HepG2 (cell line): ENCODE data around the gene BRAF. TPM values are rescaled to one million over a fixed set of nuclear protein-coding genes. Genes with fewer than 3 reads are reported as not detected.

Source experiments
- ATAC-seq: fragments of 200-7000 bp; cut with Tn5 transposase; 3 replicates; pipeline ENCODE4 v1.9.1; 2020; ENCODE audit warnings: mild to moderate bottlenecking, moderate library complexity
- BruUV-seq: library from RNA; stranded (reverse); fragments of 400-500 nt; replicated peaks from 2 replicates; lab custom pipeline; 2021; lab: Mats Ljungman, UMichigan
- CTCF ChIA-PET: fragments of 300-600 bp; formaldehyde crosslinking; extraction: SDS; loops from one replicate; lab custom pipeline; 2021; ENCODE audit warnings: low total read pairs, inconsistent platforms, low intra/inter-chr PET ratio; lab: Yijun Ruan, JAX
- POLR2A ChIA-PET: fragments of 350-600 bp; sonication (Branson Sonifier 250); formaldehyde crosslinking; loops from one replicate; lab custom pipeline; 2020; ENCODE audit warnings: antibody characterized with exemption, inconsistent platforms; lab: Yijun Ruan, JAX
- DNase-seq: peaks from one replicate; pipeline ENCODE4 v3.0.0-alpha.2; 2015; ENCODE audit warnings: low spot score
- FAIRE-seq: peaks from 3 replicates; lab custom pipeline; 2011; peaks lifted over from hg19 to GRCh38; lab: Jason Lieb, UNC
- H2AFZ ChIP-seq: one replicate; pipeline ENCODE4 v1.6.1; 2011; ENCODE audit warnings: low read length, inconsistent platforms
- H3K27ac ChIP-seq: fragments of 300-600 bp; 3 replicates; pipeline ENCODE4 v1.8.0; 2011; ENCODE audit warnings: mixed run types, mild to moderate bottlenecking, mixed read lengths, low read length, inconsistent platforms; ENCODE audit not compliant: insufficient read depth; ENCODE audit errors: extremely low read length
- H3K27me3 ChIP-seq, 2 experiments: fragments of 200-600 bp in 1 of 2; 2 replicates in 1 of 2; 3 replicates in 1 of 2; pipeline versions ENCODE4 v1.6.0 to v1.8.0; 2011; ENCODE audit warnings: low read length in 2 of 2, mild to moderate bottlenecking in 2 of 2, moderate library complexity in 2 of 2, inconsistent platforms in 1 of 2; ENCODE audit not compliant: insufficient read depth in 2 of 2, control insufficient read depth in 1 of 2
- H3K36me3 ChIP-seq, 2 experiments: fragments of 200-600 bp in 1 of 2; replicated peaks in 1 of 2; 2 replicates in 1 of 2; 3 replicates in 1 of 2; pipeline versions ENCODE4 v1.5.1 to v1.8.0; 2011; ENCODE audit warnings: low read length in 2 of 2, inconsistent platforms in 1 of 2; ENCODE audit not compliant: insufficient read depth in 2 of 2, control insufficient read depth in 1 of 2
- H3K4me1 ChIP-seq: 2 replicates; pipeline ENCODE4 v1.5.1; 2012; ENCODE audit warnings: low read length, inconsistent platforms; ENCODE audit not compliant: insufficient read depth
- H3K4me2 ChIP-seq: 2 replicates; pipeline ENCODE4 v1.6.0; 2011; ENCODE audit warnings: low read depth, low read length, inconsistent platforms
- H3K4me3 ChIP-seq, 3 experiments: fragments of 200-600 bp in 1 of 3; sonication (generic), shearing (Covaris generic) in 1 of 3; replicated peaks in 1 of 3; 2 replicates each; pipeline ENCODE4 v1.5.1; 2011 to 2016; ENCODE audit warnings: low read length in 3 of 3, inconsistent platforms in 2 of 3, low read depth in 2 of 3, mild to moderate bottlenecking in 2 of 3, control low read depth in 1 of 3, mixed read lengths in 1 of 3; ENCODE audit not compliant: insufficient read depth in 1 of 3
- H3K79me2 ChIP-seq: one replicate; pipeline ENCODE4 v1.6.1; 2011; ENCODE audit warnings: low read length, inconsistent platforms; ENCODE audit not compliant: insufficient read depth
- H3K9ac ChIP-seq: 2 replicates; pipeline ENCODE4 v1.6.0; 2011; ENCODE audit warnings: mild to moderate bottlenecking, low read depth, low read length, inconsistent platforms; ENCODE audit not compliant: insufficient read depth
- H3K9me3 ChIP-seq: 2 replicates; pipeline ENCODE4 v1.5.1; 2012; ENCODE audit warnings: mild to moderate bottlenecking, low read length
- H4K20me1 ChIP-seq: 2 replicates; pipeline ENCODE4 v1.6.0; 2011; ENCODE audit warnings: inconsistent platforms, mild to moderate bottlenecking, low read length, moderate library complexity; ENCODE audit not compliant: insufficient read depth
- ADNP ChIP-seq: sonication (generic); formaldehyde crosslinking; IDR thresholded peaks from 2 replicates; pipeline ENCODE4 v1.4.0; 2020; ENCODE audit warnings: missing genetic modification reagents
- CEBPB ChIP-seq: IDR thresholded peaks from 2 replicates; pipeline ENCODE4 v1.6.1; 2011; ENCODE audit warnings: low read depth, low read length, improper control_type of control experiment, borderline replicate concordance
- DNMT1 ChIP-seq: sonication (generic); formaldehyde crosslinking; IDR thresholded peaks from 2 replicates; pipeline ENCODE4 v1.5.1; 2020; ENCODE audit warnings: mild to moderate bottlenecking, missing genetic modification reagents
- FOXC1 ChIP-seq: sonication (generic); formaldehyde crosslinking; IDR thresholded peaks from 2 replicates; pipeline ENCODE4 v1.8.0; 2022; ENCODE audit warnings: mild to moderate bottlenecking, missing genetic modification reagents, borderline replicate concordance
- MEF2D ChIP-seq: sonication (generic); formaldehyde crosslinking; IDR thresholded peaks from 2 replicates; pipeline ENCODE4 v1.5.1; 2020; ENCODE audit warnings: mild to moderate bottlenecking, missing genetic modification reagents
- NCOA1 ChIP-seq: sonication (generic); formaldehyde crosslinking; IDR thresholded peaks from 2 replicates; pipeline ENCODE4 v1.9.0; 2021; ENCODE audit warnings: missing genetic modification reagents
- NFIC ChIP-seq: IDR thresholded peaks from 2 replicates; pipeline ENCODE4 v1.6.1; 2012; ENCODE audit warnings: mild to moderate bottlenecking, low read length, inconsistent platforms
- RELA ChIP-seq: sonication (generic); formaldehyde crosslinking; IDR thresholded peaks from 2 replicates; pipeline ENCODE4 v1.4.0; 2020; ENCODE audit warnings: missing genetic modification reagents
- SATB2 ChIP-seq: sonication (generic); formaldehyde crosslinking; IDR thresholded peaks from 2 replicates; pipeline ENCODE4 v1.5.0; 2020; ENCODE audit warnings: missing genetic modification reagents
- SETDB1 ChIP-seq: sonication (generic); formaldehyde crosslinking; IDR thresholded peaks from 2 replicates; pipeline ENCODE4 v1.5.1; 2020; ENCODE audit warnings: missing genetic modification reagents, mild to moderate bottlenecking, borderline replicate concordance
- SOX5 ChIP-seq: IDR thresholded peaks from 2 replicates; pipeline ENCODE4 v1.6.1; 2016; ENCODE audit warnings: borderline replicate concordance
- THAP9 ChIP-seq: sonication (generic); formaldehyde crosslinking; IDR thresholded peaks from 2 replicates; pipeline ENCODE4; 2020; ENCODE audit warnings: missing genetic modification reagents, mild to moderate bottlenecking, borderline replicate concordance
- ZBTB21 ChIP-seq: sonication (generic); formaldehyde crosslinking; IDR thresholded peaks from 2 replicates; pipeline ENCODE4 v1.4.0; 2020; ENCODE audit warnings: missing genetic modification reagents
- ZNF382 ChIP-seq: sonication (generic); formaldehyde crosslinking; IDR thresholded peaks from 2 replicates; pipeline ENCODE4 v1.5.0; 2020; ENCODE audit warnings: missing genetic modification reagents, mild to moderate bottlenecking, borderline replicate concordance
- ZNF446 ChIP-seq: sonication (generic); formaldehyde crosslinking; IDR thresholded peaks from 2 replicates; pipeline ENCODE4 v1.5.0; 2020; ENCODE audit warnings: mild to moderate bottlenecking, missing genetic modification reagents
- ZNF788 ChIP-seq: sonication (generic); formaldehyde crosslinking; IDR thresholded peaks from 2 replicates; pipeline ENCODE4 v1.5.0; 2020; ENCODE audit warnings: mild to moderate bottlenecking, missing genetic modification reagents, borderline replicate concordance
- WGBS: methylation state at CpG from one replicate; pipeline ENCODE4 v1.1.6; 2017; ENCODE audit warnings: low lambda C conversion rate; 5-methylcytosine and 5-hydroxymethylcytosine counted together
- in situ Hi-C: cut with HindIII; loops from 2 replicates; pipeline ENCODE4 v1.10.0; 2017; ENCODE audit warnings: low pct_unique_long_range_greater_than_20kb; ENCODE audit not compliant: extremely low pct_ligation_motif_present
- intact Hi-C: fragments of 100-400 bp; cut with micrococcal nuclease; formaldehyde crosslinking; loops from one replicate; pipeline ENCODE4 v1.10.0; 2022; ENCODE audit not compliant: unreplicated experiment
- polyA plus RNA-seq, 8 experiments: library from polyadenylated mRNA; depleted of rRNA in 3 of 8; stranded (reverse) in 7 of 8; unstranded in 1 of 8; fragments of >200 nt; fragmentation: Illumina TruSeq in 4 of 8; extraction: Trizol in 4 of 8; gene quantifications; 2 replicates each; pipeline versions ENCODE4 v1.2.1 to v1.2.3, GENCODE V29; 2011 to 2016; ENCODE audit warnings: low read depth in 4 of 8, missing spikeins in 1 of 8, mixed read lengths in 1 of 8; ENCODE audit not compliant: insufficient read depth in 1 of 8
- total RNA-seq, 5 experiments: library from RNA; depleted of rRNA; stranded (reverse); fragments of >200 nt; fragmentation: Illumina TruSeq; extraction: Trizol; gene quantifications; 2 replicates each; pipeline ENCODE4 v1.2.3, GENCODE V29; 2016; ENCODE audit warnings: low read depth in 1 of 5
- TF ChIP-seq, protein P1 (sequence below): sonication (generic); formaldehyde crosslinking; IDR thresholded peaks from 2 replicates; pipeline ENCODE4 v1.4.0; 2020; ENCODE audit warnings: missing genetic modification reagents, borderline replicate concordance
- TF ChIP-seq, protein P2 (sequence below), 2 experiments: sonication (generic) in 1 of 2; formaldehyde crosslinking in 1 of 2; IDR thresholded peaks; 2 replicates each; pipeline versions ENCODE4 v1.5.1 to v1.6.1; 2011 to 2020; ENCODE audit warnings: borderline replicate concordance in 1 of 2, low read depth in 1 of 2, low read length in 1 of 2, mild to moderate bottlenecking in 1 of 2, missing genetic modification reagents in 1 of 2, moderate library complexity in 1 of 2

Gene BRAF
- total and polyA plus RNA-seq, 2 of the 13 experiments (the other 11 are each of a cell fraction or from before 2014, with no cell fraction given), result 12.5 to 13.4 TPM

DNA sequence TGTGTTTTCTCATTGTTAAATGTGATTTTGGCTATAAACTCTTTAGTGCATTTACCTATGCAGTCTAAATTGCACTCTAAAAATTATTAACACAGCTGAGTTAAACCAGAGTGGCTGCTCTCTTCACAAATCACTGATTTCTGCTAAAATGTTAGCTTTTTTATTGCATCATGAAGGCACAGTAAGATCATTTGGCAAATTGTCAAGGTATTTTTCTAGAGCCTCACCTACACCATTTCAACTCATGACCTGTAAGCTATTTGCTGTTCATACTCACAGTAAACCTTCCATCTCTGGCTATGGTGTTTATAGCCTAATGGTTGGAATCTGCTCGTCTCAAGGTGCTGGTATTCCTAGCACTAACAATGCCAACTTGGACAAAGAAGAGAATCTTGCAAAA is 202.5 kb downstream of the BRAF start:
- Histone ChIP-seq H3K27me3 (no peaks in the 10 kb centered on the region), H3K4me3 (no peak overlapping the region), H3K9ac (no peak overlapping the region), H3K9me3 (no peaks in the 10 kb centered on the region), H3K4me1 (no peaks in the 10 kb centered on the region), H3K36me3 (peaks cover 3 to 5% of the 10 kb centered on the region in 2 experiments; a peak in 3 of 5 replicates), H3K27ac (no peak overlapping the region), H4K20me1 (no peaks in the 10 kb centered on the region), H3K79me2 (no peaks in the 10 kb centered on the region), H2AFZ (no peak overlapping the region), H3K4me2 (no peak overlapping the region)
- in situ Hi-C loops, result no loop called here
- no TSS peak for BruUV-seq
- ATAC-seq, result no peak
- ChIA-PET CTCF (no interaction called here), POLR2A (no interaction called here)
- WGBS, result 95% methylated on average over 1 of the region's 1 CpG
- FAIRE-seq, result no peak
- no peak for DNase-seq
- intact Hi-C loops, result no loop called here
- no peak for TF ChIP-seq THAP9 (CRISPR knock-in tag)
- TF ChIP-seq DNMT1 (CRISPR knock-in tag), result no peak
- TF ChIP-seq, protein P1, sequence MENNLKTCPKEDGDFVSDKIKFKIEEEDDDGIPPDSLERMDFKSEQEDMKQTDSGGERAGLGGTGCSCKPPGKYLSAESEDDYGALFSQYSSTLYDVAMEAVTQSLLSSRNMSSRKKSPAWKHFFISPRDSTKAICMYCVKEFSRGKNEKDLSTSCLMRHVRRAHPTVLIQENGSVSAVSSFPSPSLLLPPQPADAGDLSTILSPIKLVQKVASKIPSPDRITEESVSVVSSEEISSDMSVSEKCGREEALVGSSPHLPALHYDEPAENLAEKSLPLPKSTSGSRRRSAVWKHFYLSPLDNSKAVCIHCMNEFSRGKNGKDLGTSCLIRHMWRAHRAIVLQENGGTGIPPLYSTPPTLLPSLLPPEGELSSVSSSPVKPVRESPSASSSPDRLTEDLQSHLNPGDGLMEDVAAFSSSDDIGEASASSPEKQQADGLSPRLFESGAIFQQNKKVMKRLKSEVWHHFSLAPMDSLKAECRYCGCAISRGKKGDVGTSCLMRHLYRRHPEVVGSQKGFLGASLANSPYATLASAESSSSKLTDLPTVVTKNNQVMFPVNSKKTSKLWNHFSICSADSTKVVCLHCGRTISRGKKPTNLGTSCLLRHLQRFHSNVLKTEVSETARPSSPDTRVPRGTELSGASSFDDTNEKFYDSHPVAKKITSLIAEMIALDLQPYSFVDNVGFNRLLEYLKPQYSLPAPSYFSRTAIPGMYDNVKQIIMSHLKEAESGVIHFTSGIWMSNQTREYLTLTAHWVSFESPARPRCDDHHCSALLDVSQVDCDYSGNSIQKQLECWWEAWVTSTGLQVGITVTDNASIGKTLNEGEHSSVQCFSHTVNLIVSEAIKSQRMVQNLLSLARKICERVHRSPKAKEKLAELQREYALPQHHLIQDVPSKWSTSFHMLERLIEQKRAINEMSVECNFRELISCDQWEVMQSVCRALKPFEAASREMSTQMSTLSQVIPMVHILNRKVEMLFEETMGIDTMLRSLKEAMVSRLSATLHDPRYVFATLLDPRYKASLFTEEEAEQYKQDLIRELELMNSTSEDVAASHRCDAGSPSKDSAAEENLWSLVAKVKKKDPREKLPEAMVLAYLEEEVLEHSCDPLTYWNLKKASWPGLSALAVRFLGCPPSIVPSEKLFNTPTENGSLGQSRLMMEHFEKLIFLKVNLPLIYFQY (CRISPR knock-in tag), result no peak
- no peak for TF ChIP-seq ZNF446 (CRISPR knock-in tag)
- no peak for TF ChIP-seq ZBTB21
- no peak for TF ChIP-seq NCOA1 (CRISPR knock-in tag)
- TF ChIP-seq CEBPB, result no peak
- no peak for TF ChIP-seq NFIC
- TF ChIP-seq, protein P2, sequence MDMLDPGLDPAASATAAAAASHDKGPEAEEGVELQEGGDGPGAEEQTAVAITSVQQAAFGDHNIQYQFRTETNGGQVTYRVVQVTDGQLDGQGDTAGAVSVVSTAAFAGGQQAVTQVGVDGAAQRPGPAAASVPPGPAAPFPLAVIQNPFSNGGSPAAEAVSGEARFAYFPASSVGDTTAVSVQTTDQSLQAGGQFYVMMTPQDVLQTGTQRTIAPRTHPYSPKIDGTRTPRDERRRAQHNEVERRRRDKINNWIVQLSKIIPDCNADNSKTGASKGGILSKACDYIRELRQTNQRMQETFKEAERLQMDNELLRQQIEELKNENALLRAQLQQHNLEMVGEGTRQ (IDR thresholded peaks at IDR 0.05; ENCODE audit: low read depth, low read length), result no peak
- TF ChIP-seq, protein P2 (CRISPR knock-in tag; IDR thresholded peaks at IDR 0.05; ENCODE audit: borderline replicate concordance), result no peak
- no peak for TF ChIP-seq SETDB1 (CRISPR knock-in tag)
- TF ChIP-seq SATB2 (CRISPR knock-in tag), result no peak
- TF ChIP-seq RELA, result no peak
- TF ChIP-seq MEF2D (CRISPR knock-in tag), result no peak
- TF ChIP-seq FOXC1 (CRISPR knock-in tag), result no peak
- no peak for TF ChIP-seq ADNP (CRISPR knock-in tag)
- no peak for TF ChIP-seq ZNF788 (CRISPR knock-in tag)
- TF ChIP-seq SOX5 (CRISPR knock-in tag), result no peak
- no peak for TF ChIP-seq ZNF382 (CRISPR knock-in tag)
